ENCODE data around the gene INTS7.
A peak's percentile ranks its signal among the peaks of the same experiment; 100 is the strongest.

INTS7 gene

GRCh38 chr1:211978596-211978995 lies 56.8 kb downstream of the INTS7 start:
- Histone ChIP-seq H3K4me3 (no peak overlapping the region), H3K27ac (no peak overlapping the region)
- DNase-seq (ENCODE audit: low spot score): no peak
- no peak for TF ChIP-seq CTCF (IDR thresholded peaks at IDR 0.05)

GRCh38 chr1:211975152-211975941 lies 60.0 kb downstream of the INTS7 start:
- TF ChIP-seq CTCF (IDR thresholded peaks at IDR 0.05): no peak
- DNase-seq (ENCODE audit: low spot score): no peak
- peak overlapping the region; percentile 9 for H3K4me3 ChIP-seq
- H3K27ac ChIP-seq: peak overlapping the region; percentile 6 to 17

GRCh38 chr1:211973541-211973940 lies 61.8 kb downstream of the INTS7 start:
- Histone ChIP-seq H3K27ac (no peak overlapping the region), H3K4me3 (no peak overlapping the region)
- TF ChIP-seq CTCF (IDR thresholded peaks at IDR 0.05): no peak
- DNase-seq (ENCODE audit: low spot score): no peak

GRCh38 chr1:211968200-211968834 lies 67.0 kb downstream of the INTS7 start:
- H3K27ac ChIP-seq: no peak overlapping the region
- TF ChIP-seq CTCF (IDR thresholded peaks at IDR 0.05): no peak

GRCh38 chr1:211967704-211968103 lies 67.7 kb downstream of the INTS7 start:
- no peak for TF ChIP-seq CTCF (IDR thresholded peaks at IDR 0.05)
- H3K27ac ChIP-seq: no peak overlapping the region
- DNase-seq (ENCODE audit: low spot score): no peak
- no peak overlapping the region for H3K4me3 ChIP-seq

More at GRCh38 chr1:211968200-211968834, 67.0 kb downstream of the INTS7 start:
- DNase-seq (ENCODE audit: low spot score): no peak
- no peak overlapping the region for H3K4me3 ChIP-seq

- Histone ChIP-seq H3K27ac (no peak overlapping the region), H3K4me3 (no peak overlapping the region)
- no peak for TF ChIP-seq CTCF (IDR thresholded peaks at IDR 0.05)
- no peak for DNase-seq (ENCODE audit: low spot score)
Measured at GRCh38 chr1:211965108-211965805, 70.1 kb downstream of the INTS7 start.

Measured in coronary artery (tissue), 2 donors.